Hepatocyte (in vitro differentiated cells): Measurements from ENCODE around the gene KCNN1. TPM values are rescaled to one million over a fixed set of nuclear protein-coding genes. Genes with fewer than 3 reads are reported as not detected.

Experiments
- DNase-seq: peaks from one replicate; pipeline ENCODE4 v3.0.0-alpha.2; 2016; ENCODE audit warnings: low spot score
- H2AFZ ChIP-seq: fragments of 200-600 bp; sonication (generic); 2 replicates; pipeline ENCODE4 v1.6.0; 2016; ENCODE audit warnings: antibody characterized with exemption, mild to moderate bottlenecking
- H3K27ac ChIP-seq: fragments of 200-600 bp; sonication (generic); 2 replicates; pipeline ENCODE4 v1.5.1; 2016; ENCODE audit warnings: mild to moderate bottlenecking
- H3K27me3 ChIP-seq: fragments of 200-600 bp; sonication (generic); 2 replicates; pipeline ENCODE4 v1.6.1; 2016
- H3K36me3 ChIP-seq: fragments of 200-600 bp; sonication (generic); replicated peaks from 2 replicates; pipeline ENCODE4 v1.5.1; 2016; ENCODE audit warnings: low read depth; ENCODE audit not compliant: insufficient read depth
- H3K4me1 ChIP-seq: fragments of 200-600 bp; sonication (generic); 2 replicates; pipeline ENCODE4 v1.5.1; 2016; ENCODE audit warnings: mild to moderate bottlenecking, moderate library complexity; ENCODE audit not compliant: insufficient read depth
- H3K4me2 ChIP-seq: fragments of 200-600 bp; sonication (generic); 2 replicates; pipeline ENCODE4 v1.6.0; 2016
- H3K4me3 ChIP-seq: fragments of 200-600 bp; sonication (generic); 2 replicates; pipeline ENCODE4 v1.5.1; 2016; ENCODE audit warnings: mild to moderate bottlenecking
- H3K79me2 ChIP-seq: fragments of 200-600 bp; sonication (generic); 2 replicates; pipeline ENCODE4 v1.6.0; 2017; ENCODE audit warnings: mild to moderate bottlenecking
- H3K9me2 ChIP-seq: fragments of 200-600 bp; sonication (generic); replicated peaks from 2 replicates; pipeline ENCODE4 v1.6.0; 2017; ENCODE audit warnings: mild to moderate bottlenecking; ENCODE audit not compliant: insufficient read depth
- H3K9me3 ChIP-seq: fragments of 200-600 bp; sonication (generic); 2 replicates; pipeline ENCODE4 v1.5.1; 2016; ENCODE audit warnings: low read depth, mild to moderate bottlenecking
- H4K20me1 ChIP-seq: fragments of 200-600 bp; sonication (generic); 2 replicates; pipeline ENCODE4 v1.6.0; 2016; ENCODE audit warnings: mild to moderate bottlenecking; ENCODE audit not compliant: insufficient read depth, poor library complexity, severe bottlenecking
- CTCF ChIP-seq: fragments of 200-600 bp; sonication (generic); IDR thresholded peaks from 2 replicates; pipeline ENCODE4 v1.5.1; 2016; ENCODE audit warnings: antibody characterized with exemption, mild to moderate bottlenecking; ENCODE audit not compliant: poor library complexity
- EZH2 ChIP-seq: fragments of 200-600 bp; sonication (generic); IDR thresholded peaks from 2 replicates; pipeline ENCODE4 v1.6.1; 2016; ENCODE audit warnings: antibody characterized with exemption, mild to moderate bottlenecking, borderline replicate concordance
- EZH2phosphoT487 ChIP-seq: fragments of 200-600 bp; sonication (generic); IDR thresholded peaks from one replicate; pipeline ENCODE4 v1.6.1; 2018; ENCODE audit warnings: antibody characterized with exemption, mild to moderate bottlenecking, low read depth, moderate library complexity; ENCODE audit not compliant: unreplicated experiment, severe bottlenecking
- WGBS: methylation state at CpG from one replicate; pipeline ENCODE4 v1.1.6; 2016; ENCODE audit warnings: low lambda C conversion rate; ENCODE audit errors: missing lambda C conversion rate; 5-methylcytosine and 5-hydroxymethylcytosine counted together
- polyA plus RNA-seq: library from polyadenylated mRNA; unstranded; fragments of >200 nt; fragmentation: Nextera tagmentation; extraction: Ambion mirVana; gene quantifications from 2 replicates; pipeline ENCODE4 v1.2.1, GENCODE V29; 2016
- total RNA-seq: library from RNA; depleted of rRNA; stranded (reverse); fragments of >200 nt; gene quantifications from 2 replicates; pipeline ENCODE4 v1.2.3, GENCODE V29; 2014

The KCNN1 gene
- total and polyA plus RNA-seq, 2 experiments from 2014 or later = 2.4 to 3.2 TPM

DNA sequence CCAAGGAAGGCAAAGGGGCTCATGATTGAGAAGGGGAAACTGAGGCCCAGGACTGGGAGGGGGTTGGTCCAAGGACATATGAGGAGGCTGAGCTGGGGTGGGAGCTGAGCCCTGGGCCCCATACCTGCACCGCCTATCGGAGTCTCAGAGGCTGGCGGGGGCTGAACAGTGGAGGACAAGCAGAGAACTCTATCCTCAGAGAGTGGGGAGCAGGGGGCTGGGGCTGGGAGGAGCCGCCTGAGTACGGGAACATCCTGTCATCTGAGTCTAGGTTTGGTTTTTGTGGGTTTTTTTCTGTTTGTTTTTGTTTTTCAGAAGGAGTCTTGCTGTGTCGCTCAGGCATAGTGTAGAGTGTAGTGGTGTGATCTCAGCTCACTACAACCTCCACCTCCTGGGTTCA is 47.3 kb downstream of the KCNN1 start:
- no peaks in the 10 kb centered on the region for H4K20me1 ChIP-seq
- no peaks in the 10 kb centered on the region for H3K36me3 ChIP-seq
- no peaks in the 10 kb centered on the region for H3K9me3 ChIP-seq
- H2AFZ ChIP-seq = no peak overlapping the region
- 94% methylated on average over 6 of the region's 6 CpGs for WGBS
- TF ChIP-seq CTCF (no peak), EZH2 (no peak), EZH2phosphoT487 (no peak)
- no peaks in the 10 kb centered on the region for H3K79me2 ChIP-seq
- DNase-seq = no peak
- no peaks in the 10 kb centered on the region for H3K9me2 ChIP-seq
- no peak overlapping the region for H3K4me2 ChIP-seq
- H3K27me3 ChIP-seq = no peaks in the 10 kb centered on the region
- no peaks in the 10 kb centered on the region for H3K4me1 ChIP-seq
- H3K4me3 ChIP-seq = no peak overlapping the region
- no peak overlapping the region for H3K27ac ChIP-seq

- H3K79me2 ChIP-seq = no peaks in the 10 kb centered on the region
- no peak overlapping the region for H2AFZ ChIP-seq
- H3K27me3 ChIP-seq = no peaks in the 10 kb centered on the region
- 93% methylated on average over 14 of the region's 14 CpGs for WGBS
- TF ChIP-seq CTCF (no peak), EZH2 (no peak), EZH2phosphoT487 (no peak)
- no peaks in the 10 kb centered on the region for H3K4me1 ChIP-seq
- no peaks in the 10 kb centered on the region for H3K9me3 ChIP-seq
- H3K9me2 ChIP-seq = no peaks in the 10 kb centered on the region
- no peaks in the 10 kb centered on the region for H3K36me3 ChIP-seq
- DNase-seq = no peak
- H4K20me1 ChIP-seq = no peaks in the 10 kb centered on the region
- H3K4me2 ChIP-seq = no peak overlapping the region
- H3K27ac ChIP-seq = no peak overlapping the region
- H3K4me3 ChIP-seq = no peak overlapping the region
Observed at GRCh38 chr19:18016209-18016910, 49.5 kb downstream of the KCNN1 start.

DNA sequence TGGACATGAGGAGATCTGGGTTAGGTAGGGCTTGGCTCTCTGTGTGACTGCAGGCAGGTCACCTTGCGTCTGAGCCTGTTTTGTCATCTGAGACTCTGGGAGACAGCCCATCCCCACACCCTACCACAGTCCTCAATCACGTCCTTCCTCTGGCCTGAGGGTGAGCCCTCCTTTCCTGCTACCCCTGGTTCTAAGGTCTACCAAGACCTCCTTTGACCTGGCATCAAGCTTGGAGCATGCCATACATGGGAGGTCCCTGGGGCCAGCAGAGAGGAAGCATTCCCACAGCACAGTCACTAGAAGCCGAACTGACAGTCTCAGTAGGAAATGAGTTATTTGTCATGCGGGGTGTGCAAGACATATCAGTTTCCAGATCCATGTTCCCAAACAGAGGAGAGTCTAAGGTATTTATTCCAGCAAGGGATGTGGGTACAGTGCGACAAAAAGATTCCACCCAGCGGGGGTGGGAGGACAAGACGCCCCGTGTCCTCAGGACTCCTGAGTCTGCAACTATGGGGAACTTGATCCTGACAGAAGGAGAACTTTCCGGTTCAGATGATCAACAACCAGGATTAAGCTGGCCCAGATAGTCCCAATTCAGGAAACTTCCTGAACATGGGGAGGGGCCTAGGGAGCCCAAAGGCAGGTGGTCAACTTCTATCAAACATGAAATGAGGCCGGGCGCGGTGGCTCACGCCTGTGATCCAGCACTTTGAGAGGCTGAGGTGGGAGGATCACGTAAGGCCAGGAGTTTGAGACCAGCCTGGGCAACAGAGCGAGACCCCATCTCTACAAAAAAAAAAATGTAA is 50.6 kb downstream of the KCNN1 start:
- H3K27ac ChIP-seq = no peak overlapping the region
- no peak for TF ChIP-seq EZH2phosphoT487
- TF ChIP-seq EZH2 = no peak
- no peak for TF ChIP-seq CTCF
- H3K4me3 ChIP-seq = no peak overlapping the region
- H2AFZ ChIP-seq = no peak overlapping the region
- no peaks in the 10 kb centered on the region for H3K9me3 ChIP-seq
- H3K36me3 ChIP-seq = no peaks in the 10 kb centered on the region
- no peaks in the 10 kb centered on the region for H3K27me3 ChIP-seq
- no peak overlapping the region for H3K4me2 ChIP-seq
- no peaks in the 10 kb centered on the region for H3K4me1 ChIP-seq
- no peaks in the 10 kb centered on the region for H3K79me2 ChIP-seq
- no peaks in the 10 kb centered on the region for H3K9me2 ChIP-seq
- no peaks in the 10 kb centered on the region for H4K20me1 ChIP-seq
- no peak for DNase-seq
- 84% methylated on average over 15 of the region's 15 CpGs for WGBS
